Activated T-cell treated with anti-CD3 and anti-CD28 coated beads, Interleukin-2, amount 50 U/mL, for 72 hours (primary cell): Measurements from ENCODE around the gene KRTAP12-4. TPM values are rescaled to one million over a fixed set of nuclear protein-coding genes. Genes with fewer than 3 reads are reported as not detected.
"Not testable (repeated sequence)": the region's sequence is repeated elsewhere in the genome, so short reads cannot be mapped to it uniquely, and the experiment has no call there.

Experiments
- ATAC-seq, 2 donors: fragments of 150-1000 bp; cut with Tn5 transposase; replicated peaks in 1 of 2; 2 replicates each; pipeline ENCODE4 v1.10.0; 2021; ENCODE audit warnings: moderate library complexity in 2 of 2, mild to moderate bottlenecking in 1 of 2
- DNase-seq, 2 donors: peaks; one replicate each; pipeline ENCODE4 v3.0.0; 2021 to 2022; ENCODE audit warnings: mixed read lengths in 1 of 2
- H3K27ac Mint-ChIP-seq: one replicate; pipeline ENCODE4 v1.8.0; 2022; ENCODE audit warnings: mild to moderate bottlenecking, moderate library complexity, mixed read lengths
- H3K27me3 Mint-ChIP-seq: one replicate; pipeline ENCODE4 v1.8.0; 2022; ENCODE audit warnings: low read depth, mixed read lengths
- H3K36me3 Mint-ChIP-seq, 2 donors: one replicate each; pipeline ENCODE4 v1.8.0; 2022; ENCODE audit warnings: mixed read lengths in 2 of 2, mild to moderate bottlenecking in 1 of 2; ENCODE audit not compliant: insufficient read depth in 2 of 2
- H3K4me1 Mint-ChIP-seq: one replicate; pipeline ENCODE4 v1.8.0; 2022; ENCODE audit warnings: low read depth, mixed read lengths
- H3K4me3 Mint-ChIP-seq, 2 donors: one replicate each; pipeline ENCODE4 v1.8.0; 2022; ENCODE audit warnings: mild to moderate bottlenecking in 2 of 2, mixed read lengths in 2 of 2, moderate library complexity in 2 of 2
- H3K9me3 Mint-ChIP-seq, 2 donors: one replicate each; pipeline ENCODE4 v1.8.0; 2022; ENCODE audit warnings: mixed read lengths in 2 of 2
- total RNA-seq, 2 donors: library from RNA; stranded (reverse); gene quantifications; one replicate each; pipeline ENCODE4 v1.2.3, GENCODE V29; 2022

KRTAP12-4 gene
- total RNA-seq, 2 donors from 2014 or later, result not detected

- ATAC-seq, result no peak
Measured at GRCh38 chr21:44628707-44629391, 25.6 kb downstream of the KRTAP12-4 start.

GRCh38 chr21:44627831-44628233 lies 26.6 kb downstream of the KRTAP12-4 start:
- not testable (repeated sequence) for ATAC-seq, H3K27me3 Mint-ChIP-seq, H3K4me3 Mint-ChIP-seq, H3K4me1 Mint-ChIP-seq, DNase-seq, H3K27ac Mint-ChIP-seq
- Mint-ChIP-seq H3K36me3 (peaks cover 31 to 34% of the 10 kb centered on the region in 2 donors), H3K9me3 (peaks cover 24 to 33% of the 10 kb centered on the region in 2 donors)

More at GRCh38 chr21:44628707-44629391, 25.6 kb downstream of the KRTAP12-4 start:
- DNase-seq, result no peak
- Mint-ChIP-seq H3K9me3 (peaks cover 20 to 30% of the 10 kb centered on the region in 2 donors), H3K4me3 (no peak overlapping the region), H3K27ac (no peak overlapping the region), H3K4me1 (no peaks in the 10 kb centered on the region), H3K36me3 (peaks cover 29 to 32% of the 10 kb centered on the region in 2 donors), H3K27me3 (no peaks in the 10 kb centered on the region)

GRCh38 chr21:44627181-44627822 lies 27.2 kb downstream of the KRTAP12-4 start:
- peaks cover 34% of the 10 kb centered on the region in 2 donors for H3K36me3 Mint-ChIP-seq
- H3K4me3 Mint-ChIP-seq, H3K27ac Mint-ChIP-seq, H3K27me3 Mint-ChIP-seq, DNase-seq, ATAC-seq, H3K4me1 Mint-ChIP-seq: not testable (repeated sequence)
- peaks cover 26 to 36% of the 10 kb centered on the region in 2 donors for H3K9me3 Mint-ChIP-seq

- peaks cover 31 to 33% of the 10 kb centered on the region in 2 donors for H3K36me3 Mint-ChIP-seq
- DNase-seq (no peak), ATAC-seq (no peak)
- H3K9me3 Mint-ChIP-seq, result peaks cover 25 to 34% of the 10 kb centered on the region in 2 donors
- no peak within 1 kb of the TSS for H3K27ac Mint-ChIP-seq
- H3K4me1 Mint-ChIP-seq, result no peaks in the 10 kb centered on the region
- H3K27me3 Mint-ChIP-seq, result no peaks in the 10 kb centered on the region
- H3K4me3 Mint-ChIP-seq, result no peak within 1 kb of the TSS
Measured at GRCh38 chr21:44626673-44627143, 27.8 kb downstream of the KRTAP12-4 start, which contains the start of gene KRTAP10-9. TSS of gene KRTAP10-9 (plus strand) at chr21:44627093. CDS start at chr21:44627172, 79 bp downstream.

GRCh38 chr21:44626262-44626661 lies 28.2 kb downstream of the KRTAP12-4 start:
- DNase-seq (no peak), ATAC-seq (peak in 1 of 2 donors; percentile 26)
- no peaks in the 10 kb centered on the region for H3K27me3 Mint-ChIP-seq
- H3K4me3 Mint-ChIP-seq, result no peak overlapping the region
- H3K9me3 Mint-ChIP-seq, result peaks cover 23 to 31% of the 10 kb centered on the region in 2 donors
- no peak overlapping the region for H3K27ac Mint-ChIP-seq
- peaks cover 28 to 31% of the 10 kb centered on the region in 2 donors for H3K36me3 Mint-ChIP-seq
- no peaks in the 10 kb centered on the region for H3K4me1 Mint-ChIP-seq

- no peaks in the 10 kb centered on the region for H3K27me3 Mint-ChIP-seq
- H3K4me3 Mint-ChIP-seq, result no peak overlapping the region
- H3K4me1 Mint-ChIP-seq, result no peaks in the 10 kb centered on the region
- ATAC-seq (no peak), DNase-seq (no peak)
- H3K36me3 Mint-ChIP-seq, result peaks cover 27 to 28% of the 10 kb centered on the region in 2 donors
- H3K27ac Mint-ChIP-seq, result no peak overlapping the region
- peaks cover 20 to 27% of the 10 kb centered on the region in 2 donors for H3K9me3 Mint-ChIP-seq
Measured at GRCh38 chr21:44625756-44626155, 28.7 kb downstream of the KRTAP12-4 start.

- Mint-ChIP-seq H3K4me3 (no peak overlapping the region), H3K9me3 (peaks cover 33 to 34% of the 10 kb centered on the region in 2 donors), H3K36me3 (peaks cover 36 to 38% of the 10 kb centered on the region in 2 donors), H3K27me3 (no peaks in the 10 kb centered on the region), H3K27ac (no peak overlapping the region), H3K4me1 (peaks cover 9% of the 10 kb centered on the region)
- DNase-seq (no peak), ATAC-seq (no peak)
Measured at GRCh38 chr21:44623575-44623974, 30.9 kb downstream of the KRTAP12-4 start.

- H3K4me1 Mint-ChIP-seq, result peaks cover 26% of the 10 kb centered on the region
- ATAC-seq, result no peak
- peaks cover 35 to 37% of the 10 kb centered on the region in 2 donors for H3K9me3 Mint-ChIP-seq
- no peak overlapping the region for H3K4me3 Mint-ChIP-seq
- peaks cover 36 to 44% of the 10 kb centered on the region in 2 donors for H3K36me3 Mint-ChIP-seq
- peak overlapping the region; percentile 91 for H3K27ac Mint-ChIP-seq
- no peak for DNase-seq
- H3K27me3 Mint-ChIP-seq, result no peaks in the 10 kb centered on the region
Measured at GRCh38 chr21:44619886-44620285, 34.6 kb downstream of the KRTAP12-4 start.

GRCh38 chr21:44618909-44619308 lies 35.5 kb downstream of the KRTAP12-4 start:
- H3K36me3 Mint-ChIP-seq, result peaks cover 32 to 35% of the 10 kb centered on the region in 2 donors
- peaks cover 26% of the 10 kb centered on the region for H3K4me1 Mint-ChIP-seq
- DNase-seq, result peak; percentile 43 to 59
- peak; percentile 78 to 97 for ATAC-seq
- peak overlapping the region; percentile 91 for H3K27ac Mint-ChIP-seq
- H3K27me3 Mint-ChIP-seq, result no peaks in the 10 kb centered on the region
- H3K4me3 Mint-ChIP-seq, result peak overlapping the region; percentile 61 to 74
- H3K9me3 Mint-ChIP-seq, result peaks cover 30% of the 10 kb centered on the region in 2 donors

GRCh38 chr21:44618504-44618903 lies 36.0 kb downstream of the KRTAP12-4 start:
- DNase-seq (peak in 1 of 2 donors; percentile 8), ATAC-seq (peak; percentile 45 to 56)
- peak overlapping the region; percentile 91 for H3K27ac Mint-ChIP-seq
- peaks cover 26% of the 10 kb centered on the region for H3K4me1 Mint-ChIP-seq
- H3K9me3 Mint-ChIP-seq, result peaks cover 26% of the 10 kb centered on the region in 2 donors
- peak overlapping the region; percentile 61 to 74 for H3K4me3 Mint-ChIP-seq
- H3K27me3 Mint-ChIP-seq, result no peaks in the 10 kb centered on the region
- peaks cover 28 to 31% of the 10 kb centered on the region in 2 donors for H3K36me3 Mint-ChIP-seq

GRCh38 chr21:44617071-44617501 lies 37.4 kb downstream of the KRTAP12-4 start:
- no peak overlapping the region for H3K4me3 Mint-ChIP-seq
- no peaks in the 10 kb centered on the region for H3K27me3 Mint-ChIP-seq
- peaks cover 26% of the 10 kb centered on the region for H3K4me1 Mint-ChIP-seq
- peaks cover 22 to 28% of the 10 kb centered on the region in 2 donors for H3K36me3 Mint-ChIP-seq
- H3K9me3 Mint-ChIP-seq, result peaks cover 19% of the 10 kb centered on the region in 2 donors
- DNase-seq (no peak), ATAC-seq (no peak)
- H3K27ac Mint-ChIP-seq, result no peak overlapping the region

GRCh38 chr21:44616591-44616926 lies 37.9 kb downstream of the KRTAP12-4 start:
- DNase-seq (no peak), ATAC-seq (no peak)
- H3K9me3 Mint-ChIP-seq, result peaks cover 19% of the 10 kb centered on the region in 2 donors
- no peaks in the 10 kb centered on the region for H3K27me3 Mint-ChIP-seq
- H3K4me1 Mint-ChIP-seq, result peaks cover 26% of the 10 kb centered on the region
- no peak overlapping the region for H3K27ac Mint-ChIP-seq
- H3K36me3 Mint-ChIP-seq, result peaks cover 22 to 28% of the 10 kb centered on the region in 2 donors
- no peak overlapping the region for H3K4me3 Mint-ChIP-seq

GRCh38 chr21:44615911-44616590 lies 38.4 kb downstream of the KRTAP12-4 start:
- ATAC-seq (no peak), DNase-seq (no peak)
- Mint-ChIP-seq H3K27me3 (no peaks in the 10 kb centered on the region), H3K27ac (no peak overlapping the region), H3K4me3 (no peak overlapping the region), H3K36me3 (peaks cover 24 to 28% of the 10 kb centered on the region in 2 donors), H3K9me3 (peaks cover 19 to 22% of the 10 kb centered on the region in 2 donors), H3K4me1 (peaks cover 26% of the 10 kb centered on the region)
